Osteocyte (in vitro differentiated cells): ENCODE measurements around the gene AK5. TPM values are rescaled to one million over a fixed set of nuclear protein-coding genes. Genes with fewer than 3 reads are reported as not detected.
"Not testable (repeated sequence)": the region's sequence is repeated elsewhere in the genome, so short reads cannot be mapped to it uniquely, and the experiment has no call there.

ENCODE experiments used
- DNase-seq: peaks from one replicate; pipeline ENCODE4 v3.0.0; 2021; ENCODE audit warnings: mixed read lengths; ENCODE audit not compliant: unreplicated experiment; ENCODE audit errors: extremely low spot score
- H3K27ac Mint-ChIP-seq: one replicate; pipeline ENCODE4 v1.8.0; 2021; ENCODE audit warnings: mild to moderate bottlenecking, mixed read lengths; ENCODE audit not compliant: unreplicated experiment
- H3K27me3 Mint-ChIP-seq: one replicate; pipeline ENCODE4 v1.8.0; 2021; ENCODE audit warnings: mixed read lengths; ENCODE audit not compliant: unreplicated experiment
- H3K36me3 Mint-ChIP-seq: one replicate; pipeline ENCODE4 v1.8.0; 2021; ENCODE audit warnings: mixed read lengths; ENCODE audit not compliant: unreplicated experiment
- H3K4me1 Mint-ChIP-seq: one replicate; pipeline ENCODE4 v1.8.0; 2021; ENCODE audit warnings: mixed read lengths; ENCODE audit not compliant: unreplicated experiment
- H3K4me3 Mint-ChIP-seq: one replicate; pipeline ENCODE4 v1.8.0; 2021; ENCODE audit warnings: mild to moderate bottlenecking, moderate library complexity, mixed read lengths; ENCODE audit not compliant: unreplicated experiment
- H3K9me3 Mint-ChIP-seq: one replicate; pipeline ENCODE4 v1.8.0; 2021; ENCODE audit warnings: mixed read lengths; ENCODE audit not compliant: unreplicated experiment
- CTCF ChIP-seq: fragments of 200-600 bp; sonication (generic); IDR thresholded peaks from 2 replicates; pipeline ENCODE4 v1.5.0; 2021; ENCODE audit warnings: antibody characterized with exemption, mild to moderate bottlenecking, moderate library complexity
- total RNA-seq: library from RNA; stranded (reverse); gene quantifications from 2 replicates; pipeline ENCODE4 v1.2.1, GENCODE V29; 2021

Gene AK5
- total RNA-seq, 1 donor from 2014 or later: 38.1 TPM

GRCh38 chr1:77413541-77414335, 131.9 kb downstream of the AK5 start:
- H3K4me3 Mint-ChIP-seq: no peak overlapping the region
- peaks cover 4% of the 10 kb centered on the region for H3K9me3 Mint-ChIP-seq
- peaks cover 32% of the 10 kb centered on the region for H3K36me3 Mint-ChIP-seq
- H3K4me1 Mint-ChIP-seq: peaks cover 35% of the 10 kb centered on the region
- H3K27me3 Mint-ChIP-seq: no peaks in the 10 kb centered on the region
- no peak for DNase-seq
- H3K27ac Mint-ChIP-seq: no peak overlapping the region
- no peak for TF ChIP-seq CTCF

- peaks cover 4% of the 10 kb centered on the region for H3K9me3 Mint-ChIP-seq
- peaks cover 40% of the 10 kb centered on the region for H3K4me1 Mint-ChIP-seq
- no peak overlapping the region for H3K4me3 Mint-ChIP-seq
- H3K36me3 Mint-ChIP-seq: peaks cover 45% of the 10 kb centered on the region
- DNase-seq: no peak
- TF ChIP-seq CTCF: no peak
- H3K27me3 Mint-ChIP-seq: no peaks in the 10 kb centered on the region
- H3K27ac Mint-ChIP-seq: no peak overlapping the region
Observed at GRCh38 chr1:77415579-77415978, 133.8 kb downstream of the AK5 start.

GRCh38 chr1:77416692-77417450, 135.1 kb downstream of the AK5 start:
- TF ChIP-seq CTCF: peak; percentile 36
- no peak overlapping the region for H3K27ac Mint-ChIP-seq
- H3K27me3 Mint-ChIP-seq: no peaks in the 10 kb centered on the region
- H3K9me3 Mint-ChIP-seq: peaks cover 4% of the 10 kb centered on the region
- peaks cover 50% of the 10 kb centered on the region for H3K4me1 Mint-ChIP-seq
- DNase-seq: no peak
- peaks cover 50% of the 10 kb centered on the region for H3K36me3 Mint-ChIP-seq
- no peak overlapping the region for H3K4me3 Mint-ChIP-seq

GRCh38 chr1:77418055-77418454, 136.2 kb downstream of the AK5 start:
- H3K4me1 Mint-ChIP-seq: peaks cover 43% of the 10 kb centered on the region
- peaks cover 47% of the 10 kb centered on the region for H3K36me3 Mint-ChIP-seq
- H3K27me3 Mint-ChIP-seq, H3K27ac Mint-ChIP-seq, DNase-seq, H3K9me3 Mint-ChIP-seq, H3K4me3 Mint-ChIP-seq: not testable (repeated sequence)

- no peak for TF ChIP-seq CTCF
- no peak overlapping the region for H3K4me3 Mint-ChIP-seq
- no peak overlapping the region for H3K27ac Mint-ChIP-seq
- DNase-seq: no peak
- H3K4me1 Mint-ChIP-seq: peaks cover 48% of the 10 kb centered on the region
- peaks cover 60% of the 10 kb centered on the region for H3K36me3 Mint-ChIP-seq
- no peaks in the 10 kb centered on the region for H3K27me3 Mint-ChIP-seq
- peaks cover 31% of the 10 kb centered on the region for H3K9me3 Mint-ChIP-seq
Observed at GRCh38 chr1:77421504-77422233, 139.8 kb downstream of the AK5 start.
